Naive thymus-derived CD4-positive, alpha-beta T cell (primary cell): ENCODE results near the gene CDKAL1. TPM values are rescaled to one million over a fixed set of nuclear protein-coding genes. Genes with fewer than 3 reads are reported as not detected.

ENCODE experiments used
- ATAC-seq: fragments of 150-1000 bp; cut with Tn5 transposase; 2 replicates; pipeline ENCODE4 v1.10.0; 2021; ENCODE audit warnings: mild to moderate bottlenecking, moderate library complexity
- CTCF ChIA-PET: fragments of 350-600 bp; sonication (Branson Sonifier 250); formaldehyde crosslinking; loops from one replicate; lab custom pipeline; 2021; ENCODE audit warnings: antibody characterized with exemption; lab: Charles Lee
- POLR2A ChIA-PET: fragments of 350-600 bp; sonication (Branson Sonifier 250); formaldehyde crosslinking; loops from one replicate; lab custom pipeline; 2021; ENCODE audit warnings: antibody characterized with exemption, inconsistent platforms; lab: Charles Lee
- DNase-seq, 9 donors: peaks; one replicate each; pipeline versions ENCODE4 v3.0.0 to v3.0.0-alpha.2; 2020 to 2022; ENCODE audit warnings: mixed read lengths in 1 of 9
- H3K27ac ChIP-seq: one replicate; pipeline ENCODE4 v1.7.0; 2013; ENCODE audit warnings: mild to moderate bottlenecking, low read depth, low read length, moderate library complexity
- H3K27me3 ChIP-seq, 2 donors: one replicate each; pipeline ENCODE4 v1.7.0; 2013; ENCODE audit warnings: low read length in 2 of 2, mild to moderate bottlenecking in 2 of 2, moderate library complexity in 2 of 2; ENCODE audit not compliant: control insufficient read depth in 2 of 2, insufficient read depth in 2 of 2
- H3K36me3 ChIP-seq, 3 experiments: 1 replicate in 2 of 3; 2 replicates in 1 of 3; pipeline ENCODE4 v1.7.0; 2013; ENCODE audit warnings: low read length in 3 of 3, mild to moderate bottlenecking in 3 of 3, moderate library complexity in 1 of 3; ENCODE audit not compliant: insufficient read depth in 3 of 3, control insufficient read depth in 2 of 3
- H3K4me1 ChIP-seq, 2 donors: one replicate each; pipeline ENCODE4 v1.7.0; 2013; ENCODE audit warnings: low read length in 2 of 2, mild to moderate bottlenecking in 2 of 2, moderate library complexity in 1 of 2; ENCODE audit not compliant: control insufficient read depth in 2 of 2, insufficient read depth in 2 of 2
- H3K4me3 ChIP-seq: 2 replicates; pipeline ENCODE4 v1.7.0; 2013; ENCODE audit warnings: mild to moderate bottlenecking, low read length
- H3K9me3 ChIP-seq, 3 experiments: 1 replicate in 2 of 3; 2 replicates in 1 of 3; pipeline ENCODE4 v1.7.0; 2013; ENCODE audit warnings: low read length in 3 of 3; ENCODE audit not compliant: control insufficient read depth in 2 of 3
- H3K27ac Mint-ChIP-seq, 9 donors: one replicate each; pipeline ENCODE4 v1.8.0; 2020 to 2022; ENCODE audit warnings: mixed read lengths in 9 of 9, mild to moderate bottlenecking in 8 of 9, moderate library complexity in 5 of 9, inconsistent platforms in 2 of 9
- H3K27me3 Mint-ChIP-seq, 5 donors: one replicate each; pipeline ENCODE4 v1.8.0; 2021 to 2022; ENCODE audit warnings: mixed read lengths in 5 of 5, mild to moderate bottlenecking in 1 of 5
- H3K36me3 Mint-ChIP-seq, 5 donors: one replicate each; pipeline ENCODE4 v1.8.0; 2020 to 2022; ENCODE audit warnings: mixed read lengths in 5 of 5, mild to moderate bottlenecking in 3 of 5, inconsistent platforms in 1 of 5
- H3K4me1 Mint-ChIP-seq, 7 donors: one replicate each; pipeline ENCODE4 v1.8.0; 2020 to 2022; ENCODE audit warnings: mixed read lengths in 7 of 7, mild to moderate bottlenecking in 3 of 7, inconsistent platforms in 1 of 7
- H3K4me3 Mint-ChIP-seq, 10 donors: one replicate each; pipeline ENCODE4 v1.8.0; 2020 to 2022; ENCODE audit warnings: mild to moderate bottlenecking in 10 of 10, mixed read lengths in 10 of 10, moderate library complexity in 6 of 10, inconsistent platforms in 2 of 10
- H3K9me3 Mint-ChIP-seq, 11 donors: one replicate each; pipeline ENCODE4 v1.8.0; 2020 to 2022; ENCODE audit warnings: mixed read lengths in 11 of 11, mild to moderate bottlenecking in 4 of 11, inconsistent platforms in 1 of 11, moderate library complexity in 1 of 11
- intact Hi-C, 2 donors: fragments of 100-400 bp; cut with micrococcal nuclease; formaldehyde crosslinking; loops; one replicate each; pipeline ENCODE4 v1.15.1; 2023
- polyA plus RNA-seq, 2 donors: library from polyadenylated mRNA; unstranded; fragments of 300-500 nt; fragmentation: Illumina TruSeq; gene quantifications; one replicate each; pipeline ENCODE4 v1.2.3, GENCODE V29; 2021
- total RNA-seq, 6 experiments: library from RNA in 5 of 6; stranded (reverse) in 5 of 6; gene quantifications; 1 replicate in 5 of 6; 2 replicates in 1 of 6; pipeline ENCODE4 v1.2.3 and lab custom pipeline; 2021 to 2026

Gene CDKAL1
- total and polyA plus RNA-seq, 7 experiments from 2014 or later, result 23.6 to 35.8 (median 29.8) TPM

GRCh38 chr6:20630136-20630535 lies 95.9 kb downstream of the CDKAL1 start:
- peaks cover 0 to 4% (median 0%) of the 10 kb centered on the region in 11 donors for H3K9me3 Mint-ChIP-seq
- ATAC-seq (no peak), DNase-seq (no peak)
- ChIA-PET CTCF (interaction anchor here (0.7 kb wide), 1 partner anchor 1118 kb away, joined by 5 read pairs; no protein-coding TSS in a partner anchor), POLR2A (no interaction called here)
- peak overlapping the region in 1 of 10 donors; percentile 13 for H3K4me3 Mint-ChIP-seq
- H3K27ac Mint-ChIP-seq, result no peak overlapping the region
- peaks cover 18 to 74% (median 52%) of the 10 kb centered on the region in 7 donors for H3K4me1 Mint-ChIP-seq
- H3K27me3 Mint-ChIP-seq, result no peaks in the 10 kb centered on the region
- no peaks in the 10 kb centered on the region for H3K27me3 ChIP-seq
- H3K9me3 ChIP-seq, result peaks cover 0 to 3% (median 0%) of the 10 kb centered on the region in 3 experiments
- H3K4me1 ChIP-seq, result no peaks in the 10 kb centered on the region
- no peaks in the 10 kb centered on the region for H3K36me3 ChIP-seq
- H3K36me3 Mint-ChIP-seq, result peaks cover 4 to 58% (median 21%) of the 10 kb centered on the region in 5 donors
- H3K27ac ChIP-seq, result no peak overlapping the region
- intact Hi-C loops, result no loop called here
- no peak overlapping the region for H3K4me3 ChIP-seq

GRCh38 chr6:20630617-20631548 lies 96.6 kb downstream of the CDKAL1 start:
- Histone ChIP-seq H3K36me3 (no peaks in the 10 kb centered on the region), H3K9me3 (peaks cover 0 to 3% (median 0%) of the 10 kb centered on the region in 3 experiments), H3K4me1 (no peaks in the 10 kb centered on the region), H3K27me3 (no peaks in the 10 kb centered on the region), H3K27ac (no peak overlapping the region), H3K4me3 (no peak overlapping the region)
- ChIA-PET CTCF (no interaction called here), POLR2A (no interaction called here)
- intact Hi-C loops, result no loop called here
- Mint-ChIP-seq H3K36me3 (peaks cover 6 to 61% (median 22%) of the 10 kb centered on the region in 5 donors), H3K27ac (peak overlapping the region in 4 of 9 donors; percentile 2 to 65 (median 12)), H3K4me1 (peaks cover 18 to 70% (median 49%) of the 10 kb centered on the region in 7 donors), H3K9me3 (peaks cover 0 to 2% (median 0%) of the 10 kb centered on the region in 11 donors), H3K27me3 (no peaks in the 10 kb centered on the region), H3K4me3 (no peak overlapping the region)
- ATAC-seq (no peak), DNase-seq (no peak)

- ATAC-seq, result no peak
- intact Hi-C loops, result no loop called here
- Histone ChIP-seq H3K4me1 (no peaks in the 10 kb centered on the region), H3K9me3 (peaks cover 0 to 3% (median 0%) of the 10 kb centered on the region in 3 experiments), H3K36me3 (no peaks in the 10 kb centered on the region), H3K27me3 (no peaks in the 10 kb centered on the region), H3K4me3 (no peak overlapping the region), H3K27ac (no peak overlapping the region)
- POLR2A ChIA-PET, result no interaction called here
- Mint-ChIP-seq H3K27me3 (no peaks in the 10 kb centered on the region), H3K36me3 (peaks cover 7 to 63% (median 28%) of the 10 kb centered on the region in 5 donors), H3K4me1 (peaks cover 14 to 72% (median 51%) of the 10 kb centered on the region in 7 donors), H3K4me3 (no peak overlapping the region), H3K9me3 (peaks cover 0 to 2% (median 0%) of the 10 kb centered on the region in 11 donors), H3K27ac (peak overlapping the region in 3 of 9 donors; percentile 2 to 16 (median 7))
- DNase-seq, result no peak
- CTCF ChIA-PET, result no interaction called here
Observed at GRCh38 chr6:20631549-20631924, 97.3 kb downstream of the CDKAL1 start.

DNA sequence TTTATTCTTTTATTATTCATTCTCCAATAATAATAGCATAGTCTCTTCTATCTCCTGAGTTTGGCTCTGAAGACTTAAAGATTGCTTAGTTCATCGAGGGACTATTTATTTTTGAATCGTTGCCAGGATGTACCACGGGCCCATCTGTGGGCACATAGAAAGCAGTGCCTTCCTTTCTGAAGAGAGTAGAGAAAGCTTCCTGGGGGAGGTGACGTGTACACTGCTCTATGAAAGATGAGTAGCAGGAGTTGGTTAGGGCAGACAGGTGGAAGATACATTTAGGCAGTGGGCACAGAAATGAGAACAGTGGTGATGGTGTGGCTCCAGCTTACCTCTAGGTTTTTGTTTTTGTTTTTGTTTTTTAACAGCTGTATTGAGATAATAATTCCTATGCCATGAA lies 98.4 kb downstream of the CDKAL1 start:
- no peaks in the 10 kb centered on the region for H3K36me3 ChIP-seq
- no peak overlapping the region for H3K27ac ChIP-seq
- intact Hi-C loops, result no loop called here
- no peak overlapping the region for H3K4me3 ChIP-seq
- H3K27ac Mint-ChIP-seq, result peak overlapping the region in 2 of 9 donors; percentile 7 to 43
- peaks cover 0 to 2% (median 0%) of the 10 kb centered on the region in 11 donors for H3K9me3 Mint-ChIP-seq
- H3K27me3 Mint-ChIP-seq, result no peaks in the 10 kb centered on the region
- peaks cover 14 to 70% (median 46%) of the 10 kb centered on the region in 7 donors for H3K4me1 Mint-ChIP-seq
- ChIA-PET CTCF (no interaction called here), POLR2A (no interaction called here)
- H3K4me3 Mint-ChIP-seq, result no peak overlapping the region
- no peaks in the 10 kb centered on the region for H3K4me1 ChIP-seq
- H3K9me3 ChIP-seq, result peaks cover 0 to 2% (median 0%) of the 10 kb centered on the region in 3 experiments
- H3K27me3 ChIP-seq, result no peaks in the 10 kb centered on the region
- H3K36me3 Mint-ChIP-seq, result peaks cover 7 to 72% (median 35%) of the 10 kb centered on the region in 5 donors
- DNase-seq (peak in 1 of 9 donors; percentile 0), ATAC-seq (no peak)

DNA sequence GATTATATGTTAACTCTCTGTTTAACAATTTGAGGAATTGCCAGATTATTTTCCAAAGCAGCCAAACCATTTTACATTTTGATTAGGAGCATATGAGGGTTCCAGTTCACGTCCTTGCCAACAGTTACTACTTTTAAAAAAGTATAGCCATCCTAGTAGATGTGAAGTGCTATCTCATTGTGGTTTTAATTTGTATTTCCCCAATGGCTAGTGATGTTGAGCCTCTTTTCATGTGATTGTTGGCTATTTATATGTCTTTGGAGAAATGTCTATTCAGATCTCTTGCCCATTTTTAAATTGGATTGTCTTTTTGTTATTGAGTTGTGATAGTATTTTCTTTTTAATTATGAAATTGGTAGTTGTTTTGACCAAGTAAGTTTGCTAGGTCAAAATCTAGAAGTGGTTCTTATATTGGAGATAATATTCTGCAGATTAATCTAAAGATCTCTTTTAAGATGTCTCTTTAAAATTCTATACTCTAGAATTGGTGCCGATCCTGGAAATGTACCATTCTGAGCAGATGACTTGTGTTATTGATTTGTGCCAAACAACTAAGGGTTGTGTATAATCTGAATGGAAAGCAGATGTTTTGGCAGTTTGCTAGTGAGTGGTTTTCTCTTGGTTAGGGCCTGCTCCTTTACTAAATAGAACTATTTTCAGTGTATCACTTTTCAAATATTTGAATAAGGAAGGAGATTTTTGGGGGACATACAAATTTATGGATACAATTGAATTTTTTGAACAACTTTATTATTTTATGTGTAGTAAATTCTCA lies 99.5 kb downstream of the CDKAL1 start:
- peaks cover 0 to 2% (median 0%) of the 10 kb centered on the region in 3 experiments for H3K36me3 ChIP-seq
- Mint-ChIP-seq H3K27ac (peak overlapping the region in 1 of 9 donors; percentile 58), H3K4me1 (peaks cover 14 to 64% (median 41%) of the 10 kb centered on the region in 7 donors), H3K36me3 (peaks cover 7 to 80% (median 38%) of the 10 kb centered on the region in 5 donors), H3K4me3 (no peak overlapping the region), H3K27me3 (no peaks in the 10 kb centered on the region), H3K9me3 (peaks cover 0 to 3% (median 0%) of the 10 kb centered on the region in 11 donors)
- POLR2A ChIA-PET, result no interaction called here
- H3K4me3 ChIP-seq, result no peak overlapping the region
- ATAC-seq (no peak), DNase-seq (no peak)
- no peak overlapping the region for H3K27ac ChIP-seq
- intact Hi-C loops, result no loop called here
- no peaks in the 10 kb centered on the region for H3K27me3 ChIP-seq
- CTCF ChIA-PET, result no interaction called here
- H3K9me3 ChIP-seq, result no peaks in the 10 kb centered on the region
- H3K4me1 ChIP-seq, result no peaks in the 10 kb centered on the region

DNA sequence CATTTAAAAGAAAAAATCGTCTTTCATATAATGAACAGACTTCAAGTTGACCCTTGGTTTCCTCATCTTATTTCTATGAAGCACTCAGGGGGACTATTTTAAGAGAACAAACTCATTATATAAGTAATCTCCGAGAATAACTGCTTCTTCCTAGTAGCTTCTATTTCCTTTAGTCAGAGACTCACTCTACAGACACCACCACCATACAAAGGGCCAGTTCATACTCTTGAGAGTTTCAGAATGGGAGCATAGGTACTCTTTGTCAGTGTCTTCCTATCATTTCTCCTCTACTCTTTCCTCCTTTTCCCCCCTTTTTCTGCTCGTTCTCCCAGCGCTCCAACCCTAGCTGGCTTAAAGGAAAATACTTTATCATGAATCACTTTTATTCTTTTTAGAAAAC lies 104.9 kb downstream of the CDKAL1 start:
- H3K4me1 ChIP-seq, result no peaks in the 10 kb centered on the region
- no peak overlapping the region for H3K27ac ChIP-seq
- no peaks in the 10 kb centered on the region for H3K27me3 Mint-ChIP-seq
- ChIA-PET POLR2A (no interaction called here), CTCF (no interaction called here)
- H3K9me3 Mint-ChIP-seq, result peaks cover 0 to 3% (median 0%) of the 10 kb centered on the region in 11 donors
- no peak overlapping the region for H3K27ac Mint-ChIP-seq
- no peak overlapping the region for H3K4me3 ChIP-seq
- no peaks in the 10 kb centered on the region for H3K9me3 ChIP-seq
- intact Hi-C loops, result no loop called here
- DNase-seq (no peak), ATAC-seq (no peak)
- no peaks in the 10 kb centered on the region for H3K27me3 ChIP-seq
- no peak overlapping the region for H3K4me3 Mint-ChIP-seq
- H3K4me1 Mint-ChIP-seq, result peaks cover 0 to 25% (median 17%) of the 10 kb centered on the region in 7 donors
- H3K36me3 Mint-ChIP-seq, result peaks cover 14 to 66% (median 46%) of the 10 kb centered on the region in 5 donors
- H3K36me3 ChIP-seq, result peaks cover 0 to 8% (median 0%) of the 10 kb centered on the region in 3 experiments
